ENCODE data around the gene MAP3K14. TPM values are rescaled to one million over a fixed set of nuclear protein-coding genes. Genes with fewer than 3 reads are reported as not detected.

Gene MAP3K14
- total RNA-seq, 2 donors from 2014 or later: 12.5 to 16.1 TPM

DNA sequence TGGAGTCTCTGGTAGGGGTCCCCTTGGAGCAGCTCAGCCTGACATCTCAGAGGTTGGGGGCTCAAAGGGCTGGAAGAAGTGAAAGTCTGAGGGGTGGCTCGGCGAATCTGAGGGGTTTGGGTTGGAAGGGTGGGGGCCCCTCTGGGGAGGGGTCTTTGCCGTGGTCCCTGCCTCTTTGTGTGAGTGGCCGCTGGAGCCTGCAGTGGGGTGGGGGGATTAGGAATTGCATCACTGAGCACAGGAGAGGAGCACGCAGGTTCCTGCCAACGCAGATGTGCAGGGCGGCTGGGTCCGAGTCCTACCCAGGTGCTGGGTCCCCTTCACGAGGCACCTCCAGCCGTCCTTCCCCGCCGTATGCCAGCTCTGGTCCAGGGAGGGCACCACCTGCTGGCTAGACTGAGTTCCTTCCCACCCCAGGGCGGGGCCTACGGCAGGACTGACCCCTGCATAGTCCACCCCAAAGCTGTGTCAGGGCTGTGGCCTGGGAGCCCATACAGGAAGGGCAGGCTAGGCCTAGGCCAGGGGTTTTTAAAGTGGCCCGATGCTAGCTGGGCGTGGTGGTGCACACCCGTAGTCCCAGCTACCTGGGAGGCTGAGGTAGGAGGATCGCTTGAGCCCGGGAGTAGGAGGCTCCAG lies 85.2 kb downstream of the MAP3K14 start:
- H3K27me3 ChIP-seq (replicated peaks; ENCODE audit: insufficient read depth): no peaks in the 10 kb centered on the region
- H3K4me3 ChIP-seq: no peak overlapping the region
- no peaks in the 10 kb centered on the region for H3K9me3 ChIP-seq
- TF ChIP-seq, protein P1, sequence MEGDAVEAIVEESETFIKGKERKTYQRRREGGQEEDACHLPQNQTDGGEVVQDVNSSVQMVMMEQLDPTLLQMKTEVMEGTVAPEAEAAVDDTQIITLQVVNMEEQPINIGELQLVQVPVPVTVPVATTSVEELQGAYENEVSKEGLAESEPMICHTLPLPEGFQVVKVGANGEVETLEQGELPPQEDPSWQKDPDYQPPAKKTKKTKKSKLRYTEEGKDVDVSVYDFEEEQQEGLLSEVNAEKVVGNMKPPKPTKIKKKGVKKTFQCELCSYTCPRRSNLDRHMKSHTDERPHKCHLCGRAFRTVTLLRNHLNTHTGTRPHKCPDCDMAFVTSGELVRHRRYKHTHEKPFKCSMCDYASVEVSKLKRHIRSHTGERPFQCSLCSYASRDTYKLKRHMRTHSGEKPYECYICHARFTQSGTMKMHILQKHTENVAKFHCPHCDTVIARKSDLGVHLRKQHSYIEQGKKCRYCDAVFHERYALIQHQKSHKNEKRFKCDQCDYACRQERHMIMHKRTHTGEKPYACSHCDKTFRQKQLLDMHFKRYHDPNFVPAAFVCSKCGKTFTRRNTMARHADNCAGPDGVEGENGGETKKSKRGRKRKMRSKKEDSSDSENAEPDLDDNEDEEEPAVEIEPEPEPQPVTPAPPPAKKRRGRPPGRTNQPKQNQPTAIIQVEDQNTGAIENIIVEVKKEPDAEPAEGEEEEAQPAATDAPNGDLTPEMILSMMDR (IDR thresholded peaks at IDR 0.05): no peak
- TF ChIP-seq POLR2A (IDR thresholded peaks at IDR 0.05) (no peak), POLR2AphosphoS5 (IDR thresholded peaks at IDR 0.05) (no peak)
- WGBS: 81% methylated on average over 19 of the region's 19 CpGs
- no peak for DNase-seq (ENCODE audit: low spot score)
- no peaks in the 10 kb centered on the region for H3K36me3 ChIP-seq
- H3K27ac ChIP-seq: no peak overlapping the region
- intact Hi-C loops (cut with DNase I): no loop called here
- no peaks in the 10 kb centered on the region for H3K4me1 ChIP-seq (replicated peaks)

- no peaks in the 10 kb centered on the region for H3K27me3 ChIP-seq (replicated peaks; ENCODE audit: insufficient read depth)
- 51% methylated on average over 10 of the region's 12 CpGs for WGBS
- TF ChIP-seq, protein P1 (IDR thresholded peaks at IDR 0.05): no peak
- no peak for TF ChIP-seq POLR2AphosphoS5 (IDR thresholded peaks at IDR 0.05)
- TF ChIP-seq POLR2A (IDR thresholded peaks at IDR 0.05): no peak
- H3K4me3 ChIP-seq: no peak overlapping the region
- no peaks in the 10 kb centered on the region for H3K36me3 ChIP-seq
- no peaks in the 10 kb centered on the region for H3K4me1 ChIP-seq (replicated peaks)
- no peak for DNase-seq (ENCODE audit: low spot score)
- H3K27ac ChIP-seq: no peak overlapping the region
- intact Hi-C loops (cut with DNase I): no loop called here
- H3K9me3 ChIP-seq: no peaks in the 10 kb centered on the region
Measured at GRCh38 chr17:45230787-45231480, 85.9 kb downstream of the MAP3K14 start.

DNA sequence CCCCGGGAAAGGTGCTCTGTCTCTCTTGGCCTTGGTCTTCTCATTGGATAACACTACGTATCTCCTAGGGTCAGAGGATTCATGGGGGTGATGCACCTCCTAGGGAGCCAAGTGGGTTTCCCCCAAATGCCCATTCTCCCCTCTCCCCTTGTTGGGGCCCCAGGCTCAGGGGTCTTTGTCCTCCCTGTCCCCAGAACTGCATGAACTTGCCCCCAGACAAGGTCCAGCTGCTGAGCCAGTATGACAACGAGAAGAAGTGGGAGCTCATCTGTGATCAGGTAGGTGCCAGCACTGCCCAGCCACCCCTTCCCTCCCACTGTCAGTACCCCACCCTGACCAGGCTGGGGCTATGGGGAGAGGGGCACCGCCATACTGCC lies 86.4 kb downstream of the MAP3K14 start:
- TF ChIP-seq POLR2A (IDR thresholded peaks at IDR 0.05) (no peak), POLR2AphosphoS5 (IDR thresholded peaks at IDR 0.05) (no peak)
- TF ChIP-seq, protein P1 (IDR thresholded peaks at IDR 0.05): no peak
- H3K4me1 ChIP-seq (replicated peaks): no peaks in the 10 kb centered on the region
- intact Hi-C loops (cut with DNase I): no loop called here

DNA sequence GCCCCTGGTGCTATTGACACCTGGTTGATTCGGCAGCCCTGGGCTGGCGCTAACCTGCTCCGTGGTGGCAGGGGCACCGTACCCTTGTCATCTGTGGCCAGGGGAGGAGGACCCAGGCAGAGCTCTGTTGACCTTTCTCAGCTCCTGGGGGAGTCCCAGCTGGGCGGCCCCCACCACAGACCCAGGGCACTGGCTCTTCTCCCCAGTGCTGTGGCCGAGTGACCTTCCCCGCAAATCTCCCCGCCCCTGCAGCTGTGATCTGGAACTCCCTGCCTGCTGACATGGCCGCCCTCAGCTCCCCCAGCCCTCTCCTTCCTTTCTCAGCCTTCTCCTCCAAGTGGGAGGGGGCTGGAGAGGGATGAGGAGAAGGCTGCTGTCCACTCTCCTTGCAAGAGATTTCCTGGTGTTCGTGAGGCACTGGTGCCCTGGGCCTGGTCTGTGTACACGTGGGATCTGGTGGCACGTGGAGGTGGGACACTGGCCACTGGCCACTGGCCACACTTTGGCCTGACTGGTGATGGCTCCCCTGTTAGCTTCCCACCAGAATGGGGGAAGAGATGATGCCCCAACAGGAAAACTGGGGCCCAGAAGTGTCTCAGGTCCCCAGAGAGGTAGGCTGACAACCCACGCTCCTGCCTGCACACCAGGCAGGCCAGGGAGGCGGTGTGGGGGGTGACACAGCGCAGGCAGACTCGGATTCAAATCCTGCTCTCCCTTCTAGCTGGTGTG lies 87.0 kb downstream of the MAP3K14 start:
- H3K4me1 ChIP-seq (replicated peaks): no peaks in the 10 kb centered on the region
- WGBS: 86% methylated on average over 16 of the region's 16 CpGs
- peak overlapping the region in 1 of 2 donors; percentile 14 for H3K27ac ChIP-seq

More for the DNA sequence above, 86.4 kb downstream of the MAP3K14 start:
- 80% methylated on average over 3 of the region's 4 CpGs for WGBS
- H3K36me3 ChIP-seq: no peaks in the 10 kb centered on the region
- no peak overlapping the region for H3K27ac ChIP-seq
- DNase-seq (ENCODE audit: low spot score): no peak
- no peak overlapping the region for H3K4me3 ChIP-seq
- H3K9me3 ChIP-seq: no peaks in the 10 kb centered on the region
- no peaks in the 10 kb centered on the region for H3K27me3 ChIP-seq (replicated peaks; ENCODE audit: insufficient read depth)

More for the DNA sequence above, 87.0 kb downstream of the MAP3K14 start:
- H3K9me3 ChIP-seq: no peaks in the 10 kb centered on the region
- no peak for TF ChIP-seq POLR2A (IDR thresholded peaks at IDR 0.05)
- no peak for TF ChIP-seq POLR2AphosphoS5 (IDR thresholded peaks at IDR 0.05)
- TF ChIP-seq, protein P1 (IDR thresholded peaks at IDR 0.05): no peak
- no peaks in the 10 kb centered on the region for H3K36me3 ChIP-seq
- intact Hi-C loops (cut with DNase I): no loop called here
- no peak for DNase-seq (ENCODE audit: low spot score)
- H3K27me3 ChIP-seq (replicated peaks; ENCODE audit: insufficient read depth): no peaks in the 10 kb centered on the region
- H3K4me3 ChIP-seq: no peak overlapping the region

Measured in prostate gland (tissue), 2 donors.